Psoas muscle (tissue), 8 donors: ENCODE results near the gene INAVA. TPM values are rescaled to one million over a fixed set of nuclear protein-coding genes. Genes with fewer than 3 reads are reported as not detected.

Experiments used
- ATAC-seq, 4 donors: fragments of 200-7000 bp; cut with Tn5 transposase; one replicate each; pipeline ENCODE4 v1.9.1; 2020; ENCODE audit warnings: moderate library complexity in 3 of 4, mild to moderate bottlenecking in 2 of 4
- DNase-seq, 2 donors: peaks; one replicate each; pipeline ENCODE4 v3.0.0-alpha.2; 2020
- H3K27ac ChIP-seq: fragments of 200-600 bp; one replicate; pipeline ENCODE4 v1.8.0; 2022
- H3K27me3 ChIP-seq, 3 donors: fragments of 200-600 bp in 1 of 3; one replicate each; pipeline versions ENCODE4 v1.6.1 to v1.8.0; 2013 to 2022; ENCODE audit warnings: low read length in 2 of 3, mild to moderate bottlenecking in 2 of 3, moderate library complexity in 1 of 3; ENCODE audit not compliant: insufficient read depth in 3 of 3
- H3K36me3 ChIP-seq, 2 donors: fragments of 200-600 bp in 1 of 2; one replicate each; pipeline versions ENCODE4 v1.6.1 to v1.8.0; 2013 to 2022; ENCODE audit warnings: low read depth in 1 of 2, mild to moderate bottlenecking in 1 of 2, moderate library complexity in 1 of 2; ENCODE audit not compliant: insufficient read depth in 1 of 2
- H3K4me1 ChIP-seq: fragments of 200-600 bp; one replicate; pipeline ENCODE4 v1.8.0; 2022
- H3K4me3 ChIP-seq: fragments of 200-600 bp; one replicate; pipeline ENCODE4 v1.8.0; 2022; ENCODE audit warnings: mild to moderate bottlenecking
- H3K9me3 ChIP-seq: fragments of 200-600 bp; one replicate; pipeline ENCODE4 v1.8.0; 2022
- WGBS, 3 donors: extraction: QIAGEN DNeasy Blood & Tissue Kit; methylation state at CpG; one replicate each; pipeline versions ENCODE4 v1.1.6 to v1.1.7; 2013; 5-methylcytosine and 5-hydroxymethylcytosine counted together
- intact Hi-C, 2 donors: fragments of 100-400 bp; cut with DNase I; formaldehyde crosslinking; loops; one replicate each; pipeline versions ENCODE4 v1.11.0 to v1.14.2; 2022
- polyA plus RNA-seq, 3 donors: library from polyadenylated mRNA; stranded (reverse); fragments of 200-250 nt; gene quantifications; one replicate each; pipeline ENCODE4 v1.2.3, GENCODE V29; 2013
- total RNA-seq, 4 donors: library from RNA; stranded (reverse); fragmentation: NEBNext Ultra II Directional in 2 of 4; extraction: Animal tissue kit (Norgen Biotek cat#: 25700) in 2 of 4; gene quantifications; one replicate each; pipeline versions ENCODE4 v1.2.1 to v1.2.4, GENCODE V29; 2021 to 2023
- TF ChIP-seq, protein P1 (sequence below): fragments of 200-600 bp; IDR thresholded peaks from one replicate; pipeline ENCODE4 v1.8.0; 2022; ENCODE audit warnings: antibody characterized with exemption
- donor health status: healthy with polysubstance abuse.
- donor health status: DM: no; HTN: no; CAD: no; lungs with moderate emphysema.
- donor health status: Bipolar disorder and iron deficiency.
- donor health status: healthy.
- donor health status: DM: yes; HTN: yes; CAD: no.
- donor health status: DM: no; HTN: no; CAD: no.
- donor health status: DM: no; HTN: no; CAD: no.
- donor health status: DM: yes; HTN: yes; CAD: no.

Gene INAVA
- total and polyA plus RNA-seq, 7 donors = 0.04 TPM; not detected in 6

DNA sequence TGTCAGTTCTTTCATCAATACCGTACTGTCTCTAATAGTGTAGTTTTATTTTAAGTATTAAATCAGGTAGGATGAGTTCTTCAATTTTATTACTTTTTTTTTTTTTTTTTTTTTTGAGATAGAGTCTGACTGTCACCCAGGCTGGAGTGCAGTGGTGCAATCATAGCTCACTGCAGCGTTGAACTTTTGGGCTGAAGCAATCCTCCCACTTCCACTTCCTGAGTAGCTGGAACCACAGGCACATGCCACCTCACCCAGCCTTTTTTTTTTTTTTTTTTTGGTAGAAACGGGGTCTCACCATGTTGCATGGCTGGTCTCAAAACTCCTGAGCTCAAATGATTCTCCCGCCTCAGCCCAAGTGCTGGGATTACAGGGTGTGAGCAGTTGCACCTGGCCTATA is 44.3 kb downstream of the INAVA start:
- H3K36me3 ChIP-seq = no peaks in the 10 kb centered on the region
- no peaks in the 10 kb centered on the region for H3K4me1 ChIP-seq
- intact Hi-C loops = no loop called here
- no peaks in the 10 kb centered on the region for H3K9me3 ChIP-seq
- TF ChIP-seq, protein P1, sequence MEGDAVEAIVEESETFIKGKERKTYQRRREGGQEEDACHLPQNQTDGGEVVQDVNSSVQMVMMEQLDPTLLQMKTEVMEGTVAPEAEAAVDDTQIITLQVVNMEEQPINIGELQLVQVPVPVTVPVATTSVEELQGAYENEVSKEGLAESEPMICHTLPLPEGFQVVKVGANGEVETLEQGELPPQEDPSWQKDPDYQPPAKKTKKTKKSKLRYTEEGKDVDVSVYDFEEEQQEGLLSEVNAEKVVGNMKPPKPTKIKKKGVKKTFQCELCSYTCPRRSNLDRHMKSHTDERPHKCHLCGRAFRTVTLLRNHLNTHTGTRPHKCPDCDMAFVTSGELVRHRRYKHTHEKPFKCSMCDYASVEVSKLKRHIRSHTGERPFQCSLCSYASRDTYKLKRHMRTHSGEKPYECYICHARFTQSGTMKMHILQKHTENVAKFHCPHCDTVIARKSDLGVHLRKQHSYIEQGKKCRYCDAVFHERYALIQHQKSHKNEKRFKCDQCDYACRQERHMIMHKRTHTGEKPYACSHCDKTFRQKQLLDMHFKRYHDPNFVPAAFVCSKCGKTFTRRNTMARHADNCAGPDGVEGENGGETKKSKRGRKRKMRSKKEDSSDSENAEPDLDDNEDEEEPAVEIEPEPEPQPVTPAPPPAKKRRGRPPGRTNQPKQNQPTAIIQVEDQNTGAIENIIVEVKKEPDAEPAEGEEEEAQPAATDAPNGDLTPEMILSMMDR = no peak
- no peak for DNase-seq
- no peak overlapping the region for H3K4me3 ChIP-seq
- 58 to 74% (median 71%) methylated on average over 3 to 4 of the region's 4 CpGs for WGBS, 3 donors
- H3K27me3 ChIP-seq = no peaks in the 10 kb centered on the region
- ATAC-seq = no peak
- H3K27ac ChIP-seq = no peak overlapping the region

DNA sequence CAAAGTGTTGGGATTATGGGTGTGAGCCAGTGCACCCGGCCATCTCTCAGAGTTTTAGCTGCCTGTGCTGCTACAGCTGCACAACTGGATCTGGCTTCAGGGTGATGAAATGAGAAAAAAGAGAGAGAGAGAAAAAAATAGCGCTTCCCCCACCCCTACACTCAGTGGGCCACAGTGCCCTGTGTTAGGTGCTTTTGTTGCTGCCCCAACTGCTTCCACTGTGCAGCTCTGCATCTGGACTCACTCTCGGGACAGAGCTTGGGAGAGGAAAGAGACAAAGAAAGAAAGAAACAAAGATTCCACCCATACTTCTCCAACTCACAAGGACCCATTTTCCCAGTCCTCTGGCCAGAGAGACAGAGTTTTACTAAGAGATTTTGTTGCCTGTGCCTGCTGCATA is 50.4 kb downstream of the INAVA start:
- no peaks in the 10 kb centered on the region for H3K36me3 ChIP-seq
- DNase-seq (no peak), ATAC-seq (no peak)
- no peaks in the 10 kb centered on the region for H3K27me3 ChIP-seq
- H3K27ac ChIP-seq = no peak overlapping the region
- H3K4me3 ChIP-seq = no peak overlapping the region
- TF ChIP-seq, protein P1 = no peak
- intact Hi-C loops = no loop called here
- H3K4me1 ChIP-seq = no peaks in the 10 kb centered on the region
- H3K9me3 ChIP-seq = no peaks in the 10 kb centered on the region
- 65 to 67% (median 65%) methylated on average over 3 of the region's 3 CpGs for WGBS, 3 donors

DNA sequence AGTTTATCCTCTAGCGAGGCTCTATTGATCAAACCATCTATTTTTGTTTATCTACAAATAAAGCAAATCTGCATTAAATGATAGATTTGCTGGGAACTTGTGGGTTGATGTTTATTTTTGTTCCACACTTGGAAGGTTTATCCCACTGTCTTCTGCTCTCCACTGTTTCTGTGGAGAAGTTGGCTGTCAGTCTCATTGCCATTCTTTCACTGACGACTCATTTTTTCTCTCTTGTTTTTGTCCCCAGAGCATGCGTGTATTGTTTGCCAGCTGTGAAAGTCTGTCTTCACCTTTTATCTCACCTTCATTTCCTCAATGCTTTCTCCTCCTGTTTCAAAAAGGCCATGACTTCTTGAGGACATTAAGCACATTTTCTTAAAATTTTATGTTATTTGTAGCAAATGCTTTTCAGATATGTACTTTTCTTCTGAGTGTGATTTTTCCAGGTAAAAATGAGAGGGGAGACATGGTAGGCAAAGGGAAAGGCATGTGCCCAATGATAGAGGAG is 52.4 kb downstream of the INAVA start:
- ATAC-seq (no peak), DNase-seq (no peak)
- Histone ChIP-seq H3K4me1 (no peaks in the 10 kb centered on the region), H3K4me3 (no peak overlapping the region), H3K9me3 (no peaks in the 10 kb centered on the region), H3K27ac (no peak overlapping the region), H3K36me3 (no peaks in the 10 kb centered on the region), H3K27me3 (no peaks in the 10 kb centered on the region)
- TF ChIP-seq, protein P1 = no peak
- WGBS, 3 donors = 89 to 90% (median 90%) methylated on average over 3 of the region's 3 CpGs
- intact Hi-C loops = no loop called here

DNA sequence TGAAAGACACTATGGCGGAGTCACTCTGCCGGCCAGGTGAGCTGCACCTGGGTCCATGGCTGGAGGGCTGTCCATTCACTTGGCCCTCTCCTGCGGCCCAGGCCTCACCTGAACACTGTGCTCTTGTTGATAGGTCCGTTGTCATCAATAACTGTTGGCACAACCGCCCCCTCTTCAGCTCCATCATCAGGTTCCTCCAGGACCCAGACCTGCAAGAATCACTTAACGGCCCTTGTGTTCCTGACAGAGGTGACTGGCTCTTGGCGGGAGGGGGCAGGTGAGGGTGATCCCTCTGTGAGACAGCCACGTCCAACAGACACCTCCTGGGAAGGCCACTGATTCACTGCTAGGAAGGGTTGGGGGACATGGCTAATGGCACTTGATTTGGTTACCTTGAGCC is 54.9 kb downstream of the INAVA start:
- Histone ChIP-seq H3K4me3 (no peak overlapping the region), H3K27me3 (no peaks in the 10 kb centered on the region), H3K27ac (no peak overlapping the region), H3K36me3 (no peaks in the 10 kb centered on the region), H3K4me1 (no peaks in the 10 kb centered on the region), H3K9me3 (no peaks in the 10 kb centered on the region)
- WGBS, 3 donors = 91 to 95% (median 94%) methylated on average over 8 of the region's 8 CpGs
- DNase-seq (no peak), ATAC-seq (no peak)
- TF ChIP-seq, protein P1 = no peak
- intact Hi-C loops = no loop called here

DNA sequence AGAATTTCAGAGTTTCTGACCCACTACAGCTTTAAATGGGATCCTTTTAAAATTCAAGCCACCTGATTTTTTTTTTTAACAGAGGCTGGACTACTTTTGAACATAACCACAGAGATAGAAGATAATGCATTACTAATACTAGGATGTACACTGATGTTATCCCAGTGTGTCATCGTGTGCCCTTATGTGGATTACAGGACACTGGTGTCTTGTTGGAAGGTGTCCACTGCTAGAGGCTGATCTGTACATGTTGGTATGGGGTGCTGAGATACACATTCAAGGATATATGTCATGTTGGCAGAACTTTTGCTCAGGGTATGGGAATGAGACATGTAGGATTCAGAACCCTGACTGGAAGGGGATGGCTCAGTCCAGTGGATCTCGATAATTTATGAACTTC is 56.3 kb downstream of the INAVA start:
- Histone ChIP-seq H3K4me1 (no peaks in the 10 kb centered on the region), H3K4me3 (no peak overlapping the region), H3K27me3 (no peaks in the 10 kb centered on the region), H3K9me3 (no peaks in the 10 kb centered on the region), H3K36me3 (no peaks in the 10 kb centered on the region), H3K27ac (no peak overlapping the region)
- DNase-seq = no peak
- TF ChIP-seq, protein P1 = no peak
- intact Hi-C loops = no loop called here
- 77 to 85% (median 82%) methylated on average over 2 of the region's 2 CpGs for WGBS, 3 donors
- ATAC-seq = peak in 1 of 4 donors; percentile 33
